Body of pancreas (tissue), 4 donors: ENCODE measurements around the gene FGR. TPM values are rescaled to one million over a fixed set of nuclear protein-coding genes. Genes with fewer than 3 reads are reported as not detected.
"Not testable (repeated sequence)": the region's sequence is repeated elsewhere in the genome, so short reads cannot be mapped to it uniquely, and the experiment has no call there.

Experiments
- ATAC-seq: fragments of 150-250 bp; one replicate; pipeline ENCODE4 v1.9.1; 2016
- DNase-seq, 4 donors: peaks; one replicate each; pipeline ENCODE4 v3.0.0-alpha.2; 2019
- H3K27ac ChIP-seq, 4 donors: fragments of 200-600 bp; sonication (generic); 1 replicate in 3 of 4; 2 replicates in 1 of 4; pipeline versions ENCODE4 v1.5.1 to v1.6.1; 2016 to 2019; ENCODE audit warnings: mild to moderate bottlenecking in 1 of 4, mixed read lengths in 1 of 4, moderate library complexity in 1 of 4
- H3K27me3 ChIP-seq, 2 donors: fragments of 200-600 bp; sonication (generic); one replicate each; pipeline ENCODE4 v1.6.0; 2016; ENCODE audit warnings: mild to moderate bottlenecking in 1 of 2
- H3K36me3 ChIP-seq, 2 donors: fragments of 200-600 bp; sonication (generic); replicated peaks in 1 of 2; 2 replicates each; pipeline ENCODE4 v1.5.1; 2016; ENCODE audit warnings: low read depth in 2 of 2; ENCODE audit not compliant: insufficient read depth in 1 of 2
- H3K4me1 ChIP-seq: fragments of 200-600 bp; sonication (generic); one replicate; pipeline ENCODE4 v1.6.0; 2016
- H3K4me3 ChIP-seq, 2 donors: fragments of 200-600 bp; sonication (generic); 1 replicate in 1 of 2; 2 replicates in 1 of 2; pipeline ENCODE4 v1.5.1; 2016 to 2019
- H3K9me3 ChIP-seq, 3 donors: fragments of 200-600 bp; sonication (generic); 1 replicate in 2 of 3; 2 replicates in 1 of 3; pipeline ENCODE4 v1.5.1; 2016
- CTCF ChIP-seq, 7 experiments: fragments of 450-650 bp in 4 of 7; fragments of 200-600 bp in 3 of 7; sonication (generic) in 3 of 7; IDR thresholded peaks; one replicate each; pipeline ENCODE4 v1.5.1; 2016 to 2019; ENCODE audit warnings: antibody characterized with exemption in 7 of 7
- POLR2A ChIP-seq, 3 donors: fragments of 450-650 bp; IDR thresholded peaks; one replicate each; pipeline ENCODE4 v1.6.1; 2016; ENCODE audit warnings: antibody characterized with exemption in 3 of 3, mild to moderate bottlenecking in 2 of 3
- WGBS, 2 donors: methylation state at CpG; one replicate each; pipeline ENCODE4 v1.1.5; 2017; 5-methylcytosine and 5-hydroxymethylcytosine counted together
- intact Hi-C: fragments of 100-400 bp; cut with DNase I; formaldehyde crosslinking; loops from one replicate; pipeline ENCODE4 v1.15.1; 2023
- total RNA-seq, 2 donors: library from RNA; depleted of rRNA; stranded (reverse); fragments of >200 nt; gene quantifications; one replicate each; pipeline ENCODE4 v1.1.0, GENCODE V29; 2016

FGR gene
- total RNA-seq, 2 donors from 2014 or later = 3.0 to 5.4 TPM

- ATAC-seq = no peak
- no peaks in the 10 kb centered on the region for H3K36me3 ChIP-seq
- no peak overlapping the region for H3K4me3 ChIP-seq
- WGBS, 2 donors = 89 to 100% methylated on average over 2 to 4 of the region's 4 CpGs
- peaks cover 6% of the 10 kb centered on the region for H3K4me1 ChIP-seq
- no peak for TF ChIP-seq CTCF (IDR thresholded peaks at IDR 0.05)
- TF ChIP-seq POLR2A (IDR thresholded peaks at IDR 0.05) = no peak
- H3K9me3 ChIP-seq = no peaks in the 10 kb centered on the region
- DNase-seq = no peak
- intact Hi-C loops = no loop called here
- no peaks in the 10 kb centered on the region for H3K27me3 ChIP-seq
- no peak overlapping the region for H3K27ac ChIP-seq
These were observed 10.1 kb upstream of the FGR start for GRCh38 chr1:27645071-27645415.

- Histone ChIP-seq H3K27ac (no peak overlapping the region), H3K36me3 (no peaks in the 10 kb centered on the region), H3K27me3 (no peaks in the 10 kb centered on the region), H3K4me1 (peaks cover 6% of the 10 kb centered on the region), H3K9me3 (no peaks in the 10 kb centered on the region), H3K4me3 (no peak overlapping the region)
- ATAC-seq = no peak
- TF ChIP-seq POLR2A (IDR thresholded peaks at IDR 0.05) (no peak), CTCF (IDR thresholded peaks at IDR 0.05) (no peak)
- 72 to 81% methylated on average over 5 of the region's 5 CpGs for WGBS, 2 donors
- no peak for DNase-seq
- intact Hi-C loops = no loop called here
These were observed 9.5 kb upstream of the FGR start for GRCh38 chr1:27644369-27645070.

GRCh38 chr1:27643600-27644368 is 8.8 kb upstream of the FGR start:
- Histone ChIP-seq H3K4me1 (peaks cover 6% of the 10 kb centered on the region), H3K9me3 (no peaks in the 10 kb centered on the region), H3K36me3 (no peaks in the 10 kb centered on the region), H3K27me3 (no peaks in the 10 kb centered on the region), H3K27ac (no peak overlapping the region), H3K4me3 (no peak overlapping the region)
- DNase-seq = peak; percentile 61 to 74 (median 67)
- 22 to 24% methylated on average over 8 to 13 of the region's 13 CpGs for WGBS, 2 donors
- intact Hi-C loops = no loop called here
- peak; percentile 65 to 82 (median 78) for TF ChIP-seq CTCF (IDR thresholded peaks at IDR 0.05)
- no peak for TF ChIP-seq POLR2A (IDR thresholded peaks at IDR 0.05)
- peak; percentile 79 for ATAC-seq

DNA sequence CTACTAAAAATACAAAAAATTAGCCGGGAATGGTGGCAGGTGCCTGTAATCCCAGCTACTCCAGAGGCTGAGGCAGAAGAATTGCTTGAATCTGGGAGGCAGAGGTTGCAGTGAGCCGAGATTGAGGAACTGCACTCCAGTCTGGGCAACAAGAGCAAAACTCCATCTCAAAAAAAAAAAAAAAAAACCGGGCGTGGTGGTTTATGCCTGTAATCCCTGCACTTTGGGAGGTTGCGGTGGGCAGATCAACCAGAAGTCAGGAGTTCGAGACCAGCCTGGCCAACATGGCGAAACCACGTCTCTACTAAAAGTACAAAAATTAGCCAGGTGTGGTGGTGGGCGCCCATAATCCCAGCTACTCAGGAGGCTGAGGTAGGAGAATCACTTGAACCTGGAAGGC is 5.5 kb upstream of the FGR start:
- H3K27me3 ChIP-seq, intact Hi-C loops, H3K27ac ChIP-seq, ATAC-seq, H3K4me3 ChIP-seq, H3K36me3 ChIP-seq, H3K4me1 ChIP-seq, DNase-seq, H3K9me3 ChIP-seq: not testable (repeated sequence)
- WGBS, 2 donors = 74 to 83% methylated on average over 9 of the region's 9 CpGs

- Histone ChIP-seq H3K9me3 (no peaks in the 10 kb centered on the region), H3K27me3 (peaks cover 0 to 4% of the 10 kb centered on the region in 2 donors), H3K36me3 (no peaks in the 10 kb centered on the region), H3K27ac (no peak overlapping the region), H3K4me1 (peaks cover 17% of the 10 kb centered on the region), H3K4me3 (no peak overlapping the region)
- WGBS, 2 donors = 97 to 100% methylated on average over 2 of the region's 2 CpGs
- TF ChIP-seq CTCF (IDR thresholded peaks at IDR 0.05) (no peak), POLR2A (IDR thresholded peaks at IDR 0.05) (no peak)
- ATAC-seq = no peak
- intact Hi-C loops = no loop called here
- DNase-seq = no peak
These were observed 3.8 kb upstream of the FGR start for GRCh38 chr1:27638805-27639204.
